GM18511 (cell line): Measurements from ENCODE around the gene ZWILCH.
"Not testable (repeated sequence)": the region's sequence is repeated elsewhere in the genome, so short reads cannot be mapped to it uniquely, and the experiment has no call there.

Source experiments
- ATAC-seq: cut with Tn5 transposase; IDR thresholded peaks from one replicate; pipeline ENCODE4 v1.9.1; 2021; ENCODE audit warnings: mild to moderate bottlenecking, moderate library complexity; ENCODE audit not compliant: unreplicated experiment

The ZWILCH gene

DNA sequence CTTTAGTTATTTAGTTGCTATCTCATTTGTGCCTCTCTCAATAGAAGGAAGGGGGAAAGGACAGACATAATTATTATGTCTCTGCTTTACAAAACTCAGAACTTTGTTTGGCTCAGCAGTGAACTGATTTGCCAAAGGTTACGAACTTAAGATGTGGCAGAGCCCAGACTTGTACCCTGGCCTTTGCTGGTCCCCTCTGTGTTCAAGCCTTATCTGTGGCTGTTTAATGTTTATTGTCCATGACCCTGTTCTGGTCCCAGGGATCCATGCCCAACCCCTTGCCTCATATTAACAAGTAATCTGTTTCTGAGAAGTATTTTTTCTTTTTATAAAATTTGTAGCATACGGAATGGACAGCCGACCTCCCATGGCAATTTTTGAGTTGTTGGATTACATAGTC, 18.2 kb upstream of the ZWILCH start:
- no peak for ATAC-seq

DNA sequence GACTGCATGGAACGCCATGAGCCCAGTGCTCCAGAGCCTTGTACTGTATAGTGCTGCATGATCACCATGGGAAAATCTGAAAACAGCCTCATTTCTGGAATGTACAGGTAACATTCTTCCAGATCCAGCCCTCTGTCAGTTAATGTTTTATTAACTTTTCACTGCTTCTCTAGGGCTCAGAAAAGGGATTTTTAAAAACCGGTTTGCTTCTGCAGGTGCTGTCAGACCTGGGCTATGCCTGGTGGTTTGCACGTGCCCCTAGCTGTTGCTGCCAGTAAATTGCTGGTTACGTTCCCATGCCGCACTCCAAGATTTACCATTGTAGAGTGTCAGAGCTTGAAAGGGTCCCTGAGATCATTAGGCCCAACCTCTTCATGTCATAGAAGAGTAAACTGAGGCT, 16.6 kb upstream of the ZWILCH start:
- ATAC-seq = no peak

GRCh38 chr15:66489179-66489791, 15.8 kb upstream of the ZWILCH start:
- ATAC-seq = no peak

DNA sequence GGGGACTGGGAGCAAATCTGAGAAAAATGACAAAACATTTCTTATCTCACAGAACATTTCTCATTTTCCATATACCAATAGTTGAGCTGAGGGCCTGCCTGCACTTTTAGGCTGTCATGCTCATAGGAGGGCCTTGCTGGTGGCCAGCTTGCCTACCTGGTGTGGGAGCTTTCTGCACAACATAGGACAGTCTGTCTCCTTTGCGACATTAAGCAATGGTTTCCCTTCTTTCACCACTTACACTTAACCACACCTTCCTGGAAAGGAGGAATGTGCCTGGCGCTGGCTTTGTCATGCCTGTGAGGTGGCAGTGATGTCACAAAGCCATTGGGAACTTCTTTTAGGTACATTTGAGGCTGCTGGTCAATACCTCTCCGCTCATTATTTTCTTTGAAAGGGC, 13.3 kb upstream of the ZWILCH start:
- ATAC-seq = no peak

DNA sequence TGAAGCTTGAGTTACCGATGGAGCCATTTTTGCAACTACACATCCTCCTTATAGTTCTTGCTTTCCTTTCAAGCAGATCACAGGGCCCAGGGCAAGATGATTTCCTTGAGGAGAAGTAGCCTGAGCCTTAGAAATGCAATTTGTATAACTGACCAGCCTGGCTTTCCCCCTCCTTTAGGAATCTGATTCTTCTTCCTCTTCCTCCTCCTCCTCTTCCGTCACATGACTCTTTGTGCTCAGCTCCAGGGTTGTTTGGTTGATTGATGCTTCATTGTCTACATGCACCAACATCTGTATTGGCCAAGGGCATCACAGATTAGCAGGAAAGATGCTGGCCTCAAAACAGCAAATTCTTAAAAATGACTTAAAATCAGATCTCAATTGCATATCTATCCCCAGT, 10.9 kb upstream of the ZWILCH start:
- no peak for ATAC-seq

DNA sequence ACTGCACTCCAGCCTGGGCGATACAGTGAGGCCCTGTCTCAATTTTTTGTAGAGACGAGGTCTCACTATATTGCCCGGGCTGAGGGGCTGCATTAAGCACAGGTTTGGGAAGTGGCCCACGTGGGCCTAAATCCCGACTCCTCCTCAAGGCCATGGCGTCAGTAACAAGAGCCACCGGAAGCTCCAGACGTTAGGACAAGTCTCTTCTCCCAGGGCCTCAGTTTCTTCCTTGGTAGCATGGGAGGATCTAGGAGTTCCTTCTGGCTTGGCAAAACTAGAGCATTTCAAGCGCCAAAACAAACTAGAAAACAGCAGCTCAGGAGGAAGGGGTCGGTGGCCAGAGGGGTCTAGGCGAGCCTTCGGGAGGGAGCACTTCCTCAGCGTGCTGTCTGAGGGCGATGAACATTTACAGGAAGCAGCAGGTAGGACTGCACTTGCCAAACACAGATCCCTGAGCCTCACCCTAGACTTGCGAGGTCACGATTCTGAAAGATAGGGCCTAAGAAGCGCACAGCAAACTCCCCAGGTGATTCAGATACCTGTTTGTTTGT, 8.1 kb upstream of the ZWILCH start:
- ATAC-seq = peak; percentile 15

- peak; percentile 89 for ATAC-seq
Observed at GRCh38 chr15:66497502-66498455, 7.3 kb upstream of the ZWILCH start, which contains the start of gene SNAPC5. SNAPC5 (minus strand) TSS chr15:66497762; CDS start chr15:66497731, 31 bp downstream.

GRCh38 chr15:66498501-66499386, 6.4 kb upstream of the ZWILCH start:
- no peak for ATAC-seq

- ATAC-seq = not testable (repeated sequence)
Observed at GRCh38 chr15:66500346-66500745, 4.8 kb upstream of the ZWILCH start.

- ATAC-seq = no peak
Observed at GRCh38 chr15:66502491-66502890, 2.6 kb upstream of the ZWILCH start.

DNA sequence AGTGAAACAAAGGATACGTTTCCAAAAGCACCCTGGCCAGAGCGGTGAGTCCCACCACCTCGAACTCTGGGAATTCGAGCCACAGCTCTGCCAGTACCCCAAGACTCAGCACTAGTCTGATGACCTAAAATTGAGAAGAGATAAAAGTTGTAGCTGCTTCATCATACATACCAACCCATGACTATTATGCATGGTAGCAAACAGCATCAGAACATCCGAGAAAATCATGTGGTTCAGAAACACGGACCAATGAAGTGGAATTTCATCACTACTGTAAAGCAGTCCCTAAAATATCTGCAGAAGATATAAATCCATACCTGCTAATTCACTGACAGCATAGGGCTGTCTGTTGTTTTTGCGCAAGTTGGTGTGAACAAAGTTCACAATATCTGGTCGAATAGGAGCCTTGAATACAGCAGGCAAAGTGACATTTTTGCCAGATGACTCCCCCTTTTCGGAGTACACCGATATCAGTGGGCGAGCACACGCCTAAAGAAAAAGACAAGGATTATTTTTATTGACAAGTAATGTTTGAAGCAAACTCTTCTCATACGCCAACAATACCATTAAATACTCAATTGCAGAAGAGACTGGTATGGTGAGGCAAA, 2.0 kb upstream of the ZWILCH start:
- not testable (repeated sequence) for ATAC-seq

DNA sequence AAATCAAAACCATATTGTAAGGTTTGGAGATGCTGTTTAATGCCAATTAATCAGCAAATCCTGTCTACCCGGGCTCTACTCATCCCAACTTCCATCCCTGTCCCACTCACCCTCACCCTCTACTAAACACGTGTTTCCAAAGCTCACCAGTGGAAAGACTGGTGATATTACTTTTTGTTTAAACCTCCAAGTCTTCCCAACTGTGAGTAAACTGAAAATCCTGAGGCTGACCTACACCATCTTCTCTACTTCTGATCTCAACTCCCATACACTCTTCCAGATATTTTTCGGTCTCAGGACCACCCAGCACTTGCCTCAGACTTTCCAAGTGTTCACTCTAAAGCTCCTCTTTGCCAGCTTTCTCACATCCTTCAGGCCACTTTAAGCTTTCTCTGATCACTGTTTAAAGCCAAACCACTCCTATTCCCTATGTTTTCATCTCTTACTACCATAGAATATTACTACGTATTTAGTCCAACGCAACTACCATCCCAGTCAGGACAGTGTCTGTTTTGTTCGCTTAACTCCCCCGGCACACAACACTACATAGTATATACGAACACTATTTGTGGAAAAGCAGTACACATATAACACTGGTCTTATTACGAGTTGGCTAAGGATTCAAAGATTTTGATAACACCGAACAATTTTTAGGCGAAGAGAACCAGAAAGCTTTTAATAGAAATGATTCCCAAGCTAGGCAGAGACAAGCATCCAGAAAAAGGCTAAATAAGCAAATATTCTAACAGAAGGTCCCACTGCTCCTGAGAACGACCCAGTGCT, 1.2 kb upstream of the ZWILCH start:
- no peak for ATAC-seq

DNA sequence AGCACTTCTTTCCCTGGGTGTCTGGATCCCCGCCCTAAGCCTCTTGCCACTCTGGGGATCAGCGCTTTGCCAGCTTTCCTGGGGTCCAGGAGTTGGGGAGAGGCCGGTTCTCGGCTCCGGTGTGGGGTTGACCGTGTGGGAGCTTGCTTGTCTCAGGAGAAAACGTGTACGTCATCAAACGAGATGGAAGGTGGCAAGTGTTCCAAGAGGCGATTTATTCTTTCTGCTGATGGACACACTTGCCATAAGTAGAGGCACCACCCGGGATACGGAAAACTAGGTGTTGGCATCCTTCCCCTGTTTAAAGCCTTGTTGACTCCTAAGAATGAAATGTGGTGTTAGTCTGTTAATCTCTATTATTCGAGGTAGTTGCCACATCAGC, 295 bp downstream of the ZWILCH start:
- ATAC-seq = peak; percentile 31

GRCh38 chr15:66505818-66506217, 692 bp downstream of the ZWILCH start:
- no peak for ATAC-seq

GRCh38 chr15:66508293-66508883, 3.3 kb downstream of the ZWILCH start:
- no peak for ATAC-seq

DNA sequence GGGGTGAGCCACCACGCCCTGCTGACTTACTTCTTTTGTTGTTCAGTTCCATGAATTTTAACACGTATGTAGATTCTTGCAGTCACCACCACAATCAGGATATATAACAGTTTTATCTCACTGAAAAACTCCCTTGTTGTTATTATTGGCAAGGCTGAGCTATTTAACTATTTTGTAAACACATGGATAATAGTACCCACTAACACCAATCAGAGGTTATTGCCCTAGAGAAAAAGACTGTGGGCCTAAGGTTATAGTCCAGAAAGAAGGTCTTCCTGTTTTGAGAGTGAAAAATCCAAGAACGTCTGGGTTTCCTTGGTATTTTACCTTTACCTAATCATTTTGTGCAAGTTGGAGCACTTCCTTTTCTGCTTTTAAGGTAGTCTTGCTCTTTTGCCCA, 9.5 kb downstream of the ZWILCH start:
- no peak for ATAC-seq

GRCh38 chr15:66515901-66516322, 10.8 kb downstream of the ZWILCH start:
- no peak for ATAC-seq

GRCh38 chr15:66523926-66524325, 18.8 kb downstream of the ZWILCH start:
- ATAC-seq = no peak

- no peak for ATAC-seq
Observed at GRCh38 chr15:66524838-66525237, 19.7 kb downstream of the ZWILCH start.
